Activated CD4-positive, alpha-beta T cell treated with anti-CD3 and anti-CD28 coated beads, Interleukin-2, amount 50 U/mL, for 48 hours (primary cell): Measurements from ENCODE around the gene IVNS1ABP.
"Not testable (repeated sequence)": the region's sequence is repeated elsewhere in the genome, so short reads cannot be mapped to it uniquely, and the experiment has no call there.

ENCODE experiments used
- DNase-seq, 2 experiments: peaks; one replicate each; pipeline ENCODE4 v3.0.0-alpha.2; 2020

The IVNS1ABP gene

DNA sequence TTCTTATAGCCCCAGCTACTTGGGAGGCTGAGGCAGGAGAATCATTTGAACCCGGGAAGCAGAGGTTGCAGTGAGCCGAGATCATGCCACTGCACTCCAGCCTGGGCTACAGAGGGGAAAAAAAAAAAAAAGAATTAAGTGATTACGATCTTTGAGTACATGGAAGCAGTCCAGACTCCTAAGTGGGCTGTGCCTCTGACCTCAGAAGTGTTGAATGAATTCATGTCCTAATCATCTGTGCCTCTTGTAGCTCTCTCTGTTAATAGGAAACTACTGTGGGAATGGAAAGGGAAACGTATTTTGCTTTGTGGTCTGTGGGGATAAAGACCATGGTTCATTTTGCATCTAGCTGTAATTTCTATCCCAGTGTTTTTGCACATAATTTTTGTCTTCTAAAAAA, 8.4 kb upstream of the IVNS1ABP start:
- DNase-seq = no peak

DNA sequence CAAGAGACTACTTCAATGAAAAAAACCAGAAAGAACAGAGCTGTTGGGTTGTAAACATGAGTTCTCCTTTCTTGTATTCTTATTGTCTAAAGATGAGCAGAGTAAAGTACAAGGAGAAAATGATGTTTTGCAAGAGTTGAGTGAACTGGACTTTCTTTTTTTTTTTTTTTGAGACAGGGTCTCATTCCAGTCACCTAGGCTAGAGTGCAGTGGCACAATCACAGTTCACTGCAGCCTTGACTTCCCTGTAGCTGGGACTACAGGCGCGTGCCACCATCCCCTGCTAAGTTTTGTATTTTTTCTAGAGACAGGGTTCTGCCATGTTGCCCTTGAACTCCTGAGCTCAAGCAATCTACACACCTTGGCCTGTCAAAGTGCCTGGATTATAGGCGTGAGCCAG, 7.1 kb upstream of the IVNS1ABP start:
- DNase-seq = no peak

- DNase-seq = no peak
Measured at GRCh38 chr1:185322636-185323035, 5.6 kb upstream of the IVNS1ABP start.

- not testable (repeated sequence) for DNase-seq
Measured at GRCh38 chr1:185321653-185322221, 4.7 kb upstream of the IVNS1ABP start.

DNA sequence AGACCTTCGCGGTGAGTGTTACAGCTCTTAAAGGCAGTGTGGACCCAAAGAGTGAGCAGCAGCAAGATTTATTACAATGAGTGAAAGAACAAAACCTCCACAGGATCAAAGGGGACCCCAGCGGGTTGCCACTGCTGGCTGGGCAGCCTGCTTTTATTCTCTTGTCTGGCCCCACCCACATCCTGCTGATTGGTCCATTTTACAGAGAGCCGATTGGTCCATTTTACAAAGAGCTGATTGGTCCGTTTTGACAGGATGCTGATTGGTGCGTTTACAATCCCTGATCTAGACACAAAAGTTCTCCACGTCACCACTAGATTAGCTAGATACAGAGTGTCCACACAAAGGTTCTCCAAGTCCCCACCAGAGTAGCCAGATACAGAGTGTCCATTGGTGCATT, 4.1 kb upstream of the IVNS1ABP start:
- not testable (repeated sequence) for DNase-seq

- no peak for DNase-seq
Measured at GRCh38 chr1:185319139-185319475, 2.1 kb upstream of the IVNS1ABP start.

- no peak for DNase-seq
Measured at GRCh38 chr1:185318431-185319138, 1.5 kb upstream of the IVNS1ABP start.

DNA sequence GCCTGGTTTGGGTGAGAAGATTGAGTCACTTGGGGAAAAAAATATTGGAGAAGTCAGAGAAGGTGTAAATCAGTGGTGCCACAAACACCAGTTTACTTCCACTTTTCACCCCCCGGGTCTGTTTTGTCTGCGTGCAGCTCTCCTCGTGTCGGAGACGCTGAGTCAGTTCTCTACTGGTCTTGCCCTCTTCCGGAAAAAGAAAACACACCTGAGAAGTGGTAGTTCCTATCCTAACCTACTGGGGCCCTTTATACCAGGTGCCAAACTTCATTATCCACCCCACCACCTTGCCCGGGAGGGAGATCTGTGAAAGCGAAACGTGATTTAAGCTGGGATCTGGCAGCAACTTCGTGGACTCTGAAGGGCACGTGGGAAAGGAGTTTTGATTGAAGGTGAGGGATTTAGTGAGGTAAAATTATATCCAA, 855 bp upstream of the IVNS1ABP start:
- DNase-seq = peak; percentile 76 to 80

DNA sequence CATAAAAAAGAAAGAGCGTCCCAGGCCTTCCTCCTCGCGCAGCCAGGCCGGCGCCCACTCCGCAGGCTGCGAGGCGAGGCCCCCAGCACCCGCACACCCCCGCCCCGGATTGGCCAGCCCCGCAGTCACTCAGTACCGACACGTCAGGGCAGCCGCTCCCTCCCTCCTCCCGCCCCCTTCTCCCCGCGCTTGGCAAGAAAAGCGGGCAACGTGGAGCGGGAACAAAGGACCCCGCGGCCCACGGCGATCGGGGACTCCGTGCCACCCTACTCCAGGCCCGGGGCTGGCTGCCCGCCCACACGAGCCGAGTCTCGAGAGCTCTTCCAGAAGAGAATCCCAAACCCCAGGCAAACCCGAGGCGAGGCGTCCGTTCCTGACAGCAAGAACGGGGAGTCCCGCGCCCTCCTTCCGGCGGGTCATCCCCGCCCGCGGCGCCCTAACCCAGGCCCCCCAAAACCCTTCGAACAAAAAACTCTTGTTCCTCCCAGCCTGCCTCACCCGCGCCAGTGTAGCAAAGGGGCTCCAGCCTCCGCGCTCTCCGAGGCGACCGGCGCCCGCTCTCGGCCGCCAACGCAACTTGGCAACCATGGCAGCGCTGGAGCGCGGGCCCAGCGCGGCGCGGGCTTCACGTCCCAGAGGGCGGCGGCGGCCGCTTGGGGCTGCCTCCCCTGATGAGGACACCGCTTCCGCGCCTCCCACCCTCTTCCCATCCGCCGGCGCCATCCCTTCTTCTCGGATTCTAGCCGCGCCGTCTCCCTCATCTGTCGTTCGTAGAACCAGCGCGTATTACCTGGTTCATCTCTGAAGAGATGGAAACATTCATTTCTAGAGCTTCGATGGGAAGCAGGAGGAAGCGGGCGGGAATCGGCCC, 645 bp downstream of the IVNS1ABP start:
- peak; percentile 92 to 95 for DNase-seq

- no peak for DNase-seq
Measured at GRCh38 chr1:185315445-185316071, 1.5 kb downstream of the IVNS1ABP start.

- no peak for DNase-seq
Measured at GRCh38 chr1:185314411-185314810, 2.6 kb downstream of the IVNS1ABP start.

- DNase-seq = no peak
Measured at GRCh38 chr1:185312361-185313138, 4.5 kb downstream of the IVNS1ABP start.

GRCh38 chr1:185311589-185312225, 5.3 kb downstream of the IVNS1ABP start:
- DNase-seq = no peak

GRCh38 chr1:185309566-185309965, 7.5 kb downstream of the IVNS1ABP start:
- no peak for DNase-seq

- DNase-seq = no peak
Measured at GRCh38 chr1:185308126-185308525, 8.9 kb downstream of the IVNS1ABP start.

GRCh38 chr1:185305419-185305818, 11.6 kb downstream of the IVNS1ABP start:
- DNase-seq = no peak

DNA sequence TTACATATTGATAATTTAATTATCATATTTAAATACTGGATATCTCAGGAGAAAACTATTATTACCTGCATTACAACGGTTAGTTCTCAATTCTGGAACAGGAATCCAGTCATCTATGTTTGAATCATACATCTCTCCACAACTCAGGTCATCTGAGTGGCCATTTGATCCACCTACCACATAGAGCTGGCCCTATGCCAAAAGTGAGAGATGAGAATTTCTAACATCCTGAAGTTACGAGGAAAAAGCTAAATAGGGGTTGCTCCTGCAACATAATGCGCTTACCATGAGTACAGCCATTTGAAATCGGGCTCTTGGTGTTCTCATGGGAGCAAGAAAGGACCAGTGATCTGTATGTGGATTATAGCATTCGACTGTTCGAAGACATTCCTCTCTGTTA, 16.9 kb downstream of the IVNS1ABP start:
- no peak for DNase-seq

DNA sequence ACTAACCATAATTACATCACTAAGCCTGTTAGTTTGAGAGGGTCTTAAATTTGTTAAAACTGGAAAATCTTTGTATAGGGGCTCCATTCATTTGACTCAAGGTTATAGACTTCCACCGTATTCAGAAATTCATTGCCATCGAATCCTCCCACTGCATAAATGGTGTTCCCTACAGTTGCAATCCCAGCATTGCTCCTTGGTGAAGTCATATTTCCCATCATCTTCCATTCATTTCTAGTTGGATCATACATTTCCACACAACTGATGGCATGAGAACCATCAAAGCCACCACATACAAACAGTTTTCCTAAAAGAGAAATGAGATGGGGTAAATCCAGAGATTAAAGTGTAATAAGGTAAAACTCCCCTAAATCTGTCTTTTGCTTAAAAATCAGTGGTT, 19.1 kb downstream of the IVNS1ABP start:
- no peak for DNase-seq

- DNase-seq = no peak
Measured at GRCh38 chr1:185295091-185295490, 22.0 kb downstream of the IVNS1ABP start.

GRCh38 chr1:185293967-185294542, 23.0 kb downstream of the IVNS1ABP start:
- no peak for DNase-seq

DNA sequence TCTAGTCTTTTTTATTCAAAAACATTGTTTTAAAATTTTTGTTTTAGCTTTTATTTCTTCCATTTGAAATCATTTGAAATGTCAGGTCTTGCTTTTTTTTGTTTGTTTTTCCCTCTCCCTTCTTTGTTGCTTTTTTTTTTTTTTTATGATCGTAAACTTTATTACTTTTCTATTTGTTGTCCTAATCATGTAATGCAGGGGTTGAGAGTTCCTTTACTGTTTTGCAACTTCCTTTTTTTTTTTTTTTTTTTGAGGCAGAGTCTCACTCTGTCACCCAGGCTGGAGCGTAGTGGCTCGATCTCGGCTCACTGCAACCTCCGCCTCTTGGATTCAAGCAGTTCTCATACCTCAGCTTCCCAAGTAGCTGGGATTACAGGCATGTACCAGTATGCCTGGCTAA, 24.8 kb downstream of the IVNS1ABP start:
- DNase-seq = no peak

- no peak for DNase-seq
Measured at GRCh38 chr1:185291652-185292051, 25.4 kb downstream of the IVNS1ABP start.
